Hematopoietic multipotent progenitor cell treated with erythropoietin and hydrocortisone succinate and interleukin-3 and kit ligand, for 6 days (in vitro differentiated cells): ENCODE data around the gene CLCF1.

Experiments used
- DNase-seq: peaks from one replicate; pipeline ENCODE4 v3.0.0-alpha.2; 2015

CLCF1 gene

GRCh38 chr11:67372993-67373647, at the start of gene CLCF1:
TSS of gene CLCF1 (minus strand) at chr11:67373598. CDS start at chr11:67373539, 59 bp downstream.
- peak; percentile 62 for DNase-seq

DNA sequence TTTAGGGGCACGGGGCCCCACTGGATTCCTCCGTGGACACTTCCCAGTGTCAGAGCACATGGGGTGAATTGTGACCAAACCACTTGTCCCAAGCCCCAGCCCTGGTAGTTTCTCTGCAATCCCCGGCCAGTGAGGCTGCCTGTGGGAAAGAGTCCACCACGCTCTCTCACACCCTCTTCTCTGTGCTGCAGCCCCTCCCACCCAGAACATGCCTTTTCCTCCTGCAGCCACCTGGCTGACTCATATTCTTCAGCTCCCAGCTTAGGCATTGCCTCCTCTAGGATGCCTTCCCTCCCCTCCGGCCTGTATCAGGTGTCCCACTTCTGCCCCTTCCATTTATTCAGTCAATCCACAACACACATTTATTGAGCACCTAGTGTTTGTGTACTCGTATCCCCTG, 49.5 kb upstream of the CLCF1 start:
- no peak for DNase-seq

GRCh38 chr11:67421430-67422031, 48.1 kb upstream of the CLCF1 start:
- no peak for DNase-seq

DNA sequence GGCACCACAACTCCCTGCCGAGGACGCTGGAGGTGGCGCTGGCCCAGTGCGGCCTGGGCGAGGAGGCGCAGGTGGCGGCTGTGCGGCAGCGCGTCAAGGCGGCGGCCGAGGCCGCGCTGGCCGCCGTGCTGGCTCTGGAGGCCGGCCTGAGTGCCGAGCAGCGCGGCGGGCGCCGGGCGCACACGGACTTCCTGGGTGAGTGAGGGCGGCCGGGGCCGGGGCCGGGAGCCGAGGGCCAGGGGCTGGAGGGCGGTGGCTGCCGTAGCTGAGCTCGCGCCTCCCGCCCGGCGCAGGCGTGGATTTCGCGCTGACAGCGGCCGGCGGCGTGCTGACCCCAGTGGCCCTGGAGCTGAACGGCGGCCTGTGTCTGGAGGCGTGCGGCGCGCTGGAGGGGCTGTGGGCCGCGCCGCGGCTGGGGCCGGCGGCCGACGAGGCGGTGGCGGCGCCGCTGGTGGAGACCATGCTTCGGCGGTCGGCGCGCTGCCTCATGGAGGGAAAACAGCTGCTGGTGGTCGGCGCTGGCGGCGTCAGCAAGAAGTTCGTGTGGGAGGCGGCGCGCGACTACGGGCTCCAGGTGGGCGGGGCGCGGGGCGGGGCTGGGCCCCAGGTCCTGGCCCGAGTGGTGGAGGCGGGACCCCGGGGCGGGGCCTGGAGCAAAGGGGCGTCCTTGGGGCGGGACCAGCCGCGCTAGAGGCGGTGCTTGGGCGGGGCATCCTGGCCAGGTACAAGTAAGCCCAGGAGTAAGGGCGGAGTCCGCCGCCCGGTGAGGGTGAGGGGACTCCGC, 47.4 kb upstream of the CLCF1 start:
- peak; percentile 96 for DNase-seq

DNA sequence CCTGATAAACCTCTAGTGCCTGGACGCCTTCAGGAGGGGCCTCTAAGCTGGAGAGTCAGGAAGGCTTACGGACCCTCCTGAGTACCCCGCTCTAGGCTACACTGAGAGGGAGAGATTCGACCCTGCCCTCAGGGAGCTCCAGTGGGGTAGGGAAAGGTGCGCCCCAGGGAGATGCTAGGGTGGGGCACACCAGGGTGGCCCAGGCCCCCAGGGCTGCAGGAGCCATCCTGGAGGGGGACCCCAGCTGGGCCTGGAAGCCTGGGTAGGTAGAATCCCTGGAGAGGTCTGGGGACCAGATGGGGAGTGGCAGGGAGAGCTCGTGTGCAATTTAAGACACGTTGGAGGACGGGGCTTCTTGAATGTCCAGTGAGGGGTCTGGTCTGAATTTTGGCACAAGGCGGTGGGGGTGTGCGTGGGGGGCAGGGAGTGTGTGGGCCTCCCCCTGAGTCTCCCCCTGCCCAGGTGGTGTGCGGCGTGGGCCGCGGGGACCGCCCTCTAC, 46.8 kb upstream of the CLCF1 start:
- no peak for DNase-seq

DNA sequence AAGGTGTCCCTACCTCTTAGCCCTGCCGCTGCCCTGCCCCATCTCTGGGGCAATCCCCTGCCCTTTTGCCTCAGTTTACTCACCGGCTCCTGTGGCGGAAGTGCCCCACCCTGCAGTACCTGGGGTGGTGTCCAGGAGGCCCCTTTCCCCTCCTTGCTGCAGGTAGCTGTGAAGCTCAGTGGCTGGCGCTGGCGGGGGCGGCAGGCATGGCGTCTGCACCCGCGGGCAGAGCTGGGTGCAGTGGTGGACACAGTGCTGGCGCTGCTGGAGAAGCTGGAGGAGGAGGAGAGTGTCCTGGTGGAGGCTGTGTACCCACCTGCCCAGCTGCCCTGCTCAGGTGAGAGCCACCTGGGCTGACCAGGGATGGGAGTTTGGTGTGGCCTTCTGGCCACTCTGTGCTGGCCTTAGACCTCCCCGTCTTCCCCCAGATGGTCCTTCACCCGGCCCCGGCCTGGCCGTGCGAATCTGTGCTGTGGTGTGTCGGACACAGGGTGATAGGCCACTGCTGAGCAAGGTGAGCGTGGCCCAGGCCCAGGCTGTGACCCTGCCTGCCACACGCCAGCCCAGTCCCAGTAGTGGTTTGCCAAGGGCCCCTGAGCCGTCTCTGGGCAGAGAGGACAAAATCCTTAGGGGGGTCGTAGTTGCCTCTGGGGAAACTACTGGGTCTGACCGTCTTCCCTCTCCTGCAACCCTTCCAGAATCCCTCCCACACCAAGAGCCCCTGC, 46.1 kb upstream of the CLCF1 start:
- no peak for DNase-seq

GRCh38 chr11:67418476-67419281, 45.3 kb upstream of the CLCF1 start:
- peak; percentile 62 for DNase-seq

GRCh38 chr11:67417425-67417824, 44.0 kb upstream of the CLCF1 start:
- no peak for DNase-seq

- peak; percentile 87 for DNase-seq
These were observed 43.3 kb upstream of the CLCF1 start for GRCh38 chr11:67416416-67417335.

- no peak for DNase-seq
These were observed 42.3 kb upstream of the CLCF1 start, which contains the start of gene CARNS1 for GRCh38 chr11:67415501-67416304. TSS of gene CARNS1 (plus strand) at chr11:67415678. CDS start at chr11:67416200, 522 bp downstream.

- DNase-seq = peak; percentile 94
These were observed 40.0 kb upstream of the CLCF1 start for GRCh38 chr11:67413266-67413849.

DNA sequence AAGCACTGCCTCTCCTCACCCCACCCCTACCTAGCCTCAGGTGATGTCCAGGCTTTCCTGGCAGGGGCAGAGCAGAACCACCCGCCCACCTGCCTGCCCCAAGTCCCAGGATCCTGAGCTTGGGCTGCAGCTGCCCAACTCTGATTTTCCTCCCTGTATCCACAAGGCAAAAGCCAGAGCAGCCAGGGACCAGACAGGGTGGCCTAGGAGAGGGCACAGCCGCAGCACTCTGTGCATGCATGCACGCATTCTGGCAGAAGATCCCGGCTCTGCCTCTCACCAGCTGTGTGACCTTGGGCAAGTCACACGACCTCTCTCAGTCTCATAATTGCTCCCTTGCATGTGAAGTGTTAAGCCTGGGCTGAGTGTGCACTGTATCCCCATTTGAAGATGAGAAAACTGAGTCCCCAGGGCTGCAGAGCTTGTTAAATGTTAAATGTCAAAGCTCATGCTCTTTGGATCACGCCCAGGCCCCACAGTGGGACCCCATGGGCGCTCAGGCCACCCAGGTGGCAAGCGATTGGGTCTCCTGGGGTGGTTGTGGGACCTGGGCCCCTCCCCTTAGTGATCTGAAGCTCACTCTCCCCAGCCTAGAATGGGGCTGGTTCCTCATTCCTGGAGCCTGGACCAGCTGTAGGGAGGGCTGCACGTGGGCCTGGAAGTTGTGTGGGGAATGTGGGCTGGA, 39.2 kb upstream of the CLCF1 start:
- no peak for DNase-seq

DNA sequence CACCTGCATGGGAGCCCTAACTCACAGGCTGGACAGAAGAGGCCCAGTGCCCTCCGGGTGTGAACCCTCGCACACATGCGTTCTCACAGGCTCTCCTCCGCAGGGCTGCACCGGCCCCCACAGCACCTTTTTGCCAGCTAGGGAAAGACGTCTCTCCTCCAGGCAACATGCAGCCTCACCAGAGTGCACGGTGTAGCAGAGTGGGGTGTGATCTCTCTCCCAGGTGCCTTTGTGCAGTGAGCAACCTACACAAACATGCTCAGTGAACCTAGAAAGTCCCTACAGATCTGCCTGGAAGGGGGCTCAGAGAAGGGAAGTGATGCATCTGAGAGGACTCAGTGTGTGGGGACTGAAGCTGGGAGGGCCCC, 38.4 kb upstream of the CLCF1 start:
- DNase-seq = no peak

- no peak for DNase-seq
These were observed 37.8 kb upstream of the CLCF1 start for GRCh38 chr11:67410984-67411784.

DNA sequence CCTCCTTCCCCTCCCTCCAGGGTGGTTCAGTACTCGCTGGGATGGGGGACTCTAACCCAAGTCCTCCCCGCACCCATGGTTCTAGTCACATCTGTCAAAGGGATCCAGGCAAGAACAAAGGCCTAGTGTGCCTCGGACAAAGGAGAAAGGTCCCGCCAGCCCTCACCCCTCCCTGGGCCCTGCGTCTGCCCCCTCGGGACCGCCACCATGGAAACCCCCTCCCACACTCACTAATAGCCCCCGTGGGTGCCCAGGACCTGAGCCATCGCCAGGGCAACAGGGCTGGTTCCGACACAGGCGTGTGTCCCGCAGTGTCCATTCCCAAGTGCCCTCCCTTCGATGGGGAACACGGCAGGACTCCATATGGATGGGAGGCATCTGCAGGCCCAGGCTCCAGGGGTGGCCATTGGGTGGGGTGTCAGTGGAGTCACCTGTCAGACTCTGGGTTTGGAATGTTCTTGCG, 37.0 kb upstream of the CLCF1 start:
- no peak for DNase-seq

- no peak for DNase-seq
These were observed 36.5 kb upstream of the CLCF1 start for GRCh38 chr11:67409781-67410368.

DNA sequence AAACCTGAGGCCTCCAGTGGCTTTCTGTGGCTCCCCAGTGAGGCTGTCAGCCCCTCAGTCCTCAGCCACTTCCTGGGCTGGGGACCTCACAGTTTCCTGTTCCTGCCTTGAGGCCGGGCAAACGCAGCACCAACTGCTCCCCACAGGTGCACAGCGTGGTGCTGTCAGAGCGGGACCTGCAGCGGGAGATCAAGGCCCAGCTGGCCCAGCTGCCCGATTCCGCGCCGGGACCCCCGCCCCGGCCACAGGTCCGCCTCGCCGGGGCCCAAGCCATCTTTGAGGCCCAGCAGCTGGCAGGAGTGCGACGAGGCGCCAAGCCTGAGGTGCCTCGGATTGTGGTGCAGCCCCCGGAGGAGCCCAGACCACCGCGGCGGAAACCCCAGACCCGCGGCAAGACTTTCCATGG, 35.9 kb upstream of the CLCF1 start:
- peak; percentile 67 for DNase-seq
